Right atrium auricular region (tissue), 2 donors: ENCODE data around the gene CHN2. TPM values are rescaled to one million over a fixed set of nuclear protein-coding genes. Genes with fewer than 3 reads are reported as not detected.
"Not testable (repeated sequence)": the region's sequence is repeated elsewhere in the genome, so short reads cannot be mapped to it uniquely, and the experiment has no call there.

Experiments
- DNase-seq: peaks from one replicate; pipeline ENCODE4 v3.0.0-alpha.2; 2019; ENCODE audit warnings: low spot score
- H3K27ac ChIP-seq, 2 donors: fragments of 200-600 bp; sonication (generic); 1 replicate in 1 of 2; 2 replicates in 1 of 2; pipeline ENCODE4 v1.5.1; 2016 to 2019
- H3K27me3 ChIP-seq, 2 donors: fragments of 200-600 bp; sonication (generic); one replicate each; pipeline versions ENCODE4 v1.5.1 to v1.6.0; 2017 to 2019
- H3K36me3 ChIP-seq: fragments of 200-600 bp; sonication (generic); one replicate; pipeline ENCODE4 v1.5.1; 2016
- H3K4me1 ChIP-seq, 2 donors: fragments of 200-600 bp; sonication (generic); one replicate each; pipeline versions ENCODE4 v1.5.1 to v1.6.0; 2017 to 2019
- H3K4me3 ChIP-seq, 2 donors: fragments of 200-600 bp; sonication (generic); 1 replicate in 1 of 2; 2 replicates in 1 of 2; pipeline ENCODE4 v1.5.1; 2017 to 2019; ENCODE audit warnings: mild to moderate bottlenecking in 1 of 2, moderate library complexity in 1 of 2
- H3K9me3 ChIP-seq, 2 donors: fragments of 200-600 bp; sonication (generic); one replicate each; pipeline ENCODE4 v1.5.1; 2019
- total RNA-seq, 2 donors: library from RNA; depleted of rRNA; stranded (reverse); fragments of >200 nt; gene quantifications; one replicate each; pipeline ENCODE4 v1.1.0, GENCODE V29; 2016
- TF ChIP-seq, protein P1 (sequence below), 2 donors: fragments of 200-600 bp; sonication (generic); IDR thresholded peaks; one replicate each; pipeline ENCODE4 v1.5.1; 2019; ENCODE audit warnings: antibody characterized with exemption in 2 of 2

CHN2 gene
- total RNA-seq, 2 donors from 2014 or later = 2.7 to 6.6 TPM

DNA sequence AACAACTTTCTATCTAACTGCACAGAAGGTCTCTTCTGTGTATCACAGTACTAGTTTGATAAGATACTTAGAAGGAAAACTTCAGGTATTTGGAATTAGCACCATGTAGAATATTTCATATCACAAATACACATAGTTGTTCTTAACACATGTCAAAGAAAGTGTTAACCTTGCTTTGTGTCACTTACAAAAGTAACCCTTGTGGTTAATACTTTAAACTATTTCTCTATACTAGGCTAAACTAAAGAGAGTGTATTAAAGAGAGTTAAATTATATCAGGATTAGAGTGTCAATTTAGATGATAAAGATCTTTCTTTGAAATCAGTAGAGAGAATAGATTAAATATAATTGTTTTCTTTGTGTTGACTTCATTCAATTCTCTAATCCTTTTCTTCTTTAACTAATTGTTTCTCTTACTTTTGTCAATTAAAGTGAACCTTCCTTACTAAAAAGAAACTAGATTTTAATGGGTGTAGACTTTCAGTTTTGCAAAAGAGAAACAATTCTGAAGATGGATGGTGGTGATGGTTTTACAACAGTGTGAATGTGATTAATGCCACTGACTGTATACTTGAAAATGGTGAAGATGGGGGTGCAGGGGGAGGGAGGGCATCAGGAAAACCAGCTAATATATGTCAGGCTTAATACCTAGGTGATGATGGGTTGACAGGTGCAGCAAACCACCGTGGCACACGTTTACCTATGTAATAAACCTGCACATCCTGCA lies 67.8 kb downstream of the CHN2 start:
- H3K9me3 ChIP-seq = no peaks in the 10 kb centered on the region
- no peak overlapping the region for H3K27ac ChIP-seq
- no peaks in the 10 kb centered on the region for H3K36me3 ChIP-seq
- TF ChIP-seq, protein P1, sequence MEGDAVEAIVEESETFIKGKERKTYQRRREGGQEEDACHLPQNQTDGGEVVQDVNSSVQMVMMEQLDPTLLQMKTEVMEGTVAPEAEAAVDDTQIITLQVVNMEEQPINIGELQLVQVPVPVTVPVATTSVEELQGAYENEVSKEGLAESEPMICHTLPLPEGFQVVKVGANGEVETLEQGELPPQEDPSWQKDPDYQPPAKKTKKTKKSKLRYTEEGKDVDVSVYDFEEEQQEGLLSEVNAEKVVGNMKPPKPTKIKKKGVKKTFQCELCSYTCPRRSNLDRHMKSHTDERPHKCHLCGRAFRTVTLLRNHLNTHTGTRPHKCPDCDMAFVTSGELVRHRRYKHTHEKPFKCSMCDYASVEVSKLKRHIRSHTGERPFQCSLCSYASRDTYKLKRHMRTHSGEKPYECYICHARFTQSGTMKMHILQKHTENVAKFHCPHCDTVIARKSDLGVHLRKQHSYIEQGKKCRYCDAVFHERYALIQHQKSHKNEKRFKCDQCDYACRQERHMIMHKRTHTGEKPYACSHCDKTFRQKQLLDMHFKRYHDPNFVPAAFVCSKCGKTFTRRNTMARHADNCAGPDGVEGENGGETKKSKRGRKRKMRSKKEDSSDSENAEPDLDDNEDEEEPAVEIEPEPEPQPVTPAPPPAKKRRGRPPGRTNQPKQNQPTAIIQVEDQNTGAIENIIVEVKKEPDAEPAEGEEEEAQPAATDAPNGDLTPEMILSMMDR (IDR thresholded peaks at IDR 0.05) = no peak
- DNase-seq = no peak
- H3K27me3 ChIP-seq = no peaks in the 10 kb centered on the region
- H3K4me1 ChIP-seq = no peaks in the 10 kb centered on the region
- H3K4me3 ChIP-seq = no peak overlapping the region

DNA sequence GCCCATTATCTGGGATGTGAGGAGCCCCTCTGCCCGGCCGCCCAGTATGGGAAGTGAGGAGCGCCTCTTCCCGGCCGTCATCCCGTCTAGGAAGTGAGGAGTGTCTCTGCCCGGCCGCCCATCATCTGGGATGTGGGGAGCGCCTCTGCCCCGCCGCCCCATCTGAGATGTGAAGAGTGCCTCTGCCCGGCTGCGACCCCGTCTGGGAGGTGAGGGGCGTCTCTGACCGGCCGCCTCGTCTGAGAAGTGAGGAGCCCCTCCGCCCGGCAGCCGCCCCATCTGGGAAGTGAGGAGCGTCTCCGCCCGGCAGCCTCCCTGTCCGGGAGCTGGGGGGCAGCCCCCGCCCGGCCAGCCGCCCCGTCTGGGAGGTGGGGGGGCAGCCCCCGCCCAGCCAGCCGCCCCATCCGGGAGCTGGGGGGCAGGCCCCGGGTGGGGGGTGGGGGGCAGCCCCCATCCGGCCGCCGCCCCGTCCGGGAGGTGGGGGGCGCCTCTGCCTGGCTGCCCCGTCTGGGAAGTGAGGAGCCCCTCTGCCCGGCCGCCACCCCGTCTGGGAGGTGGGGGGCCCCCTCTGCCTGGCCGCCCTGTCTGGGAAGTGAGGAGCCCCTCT lies 69.1 kb downstream of the CHN2 start:
- H3K9me3 ChIP-seq, H3K4me1 ChIP-seq, H3K27me3 ChIP-seq, H3K4me3 ChIP-seq, H3K36me3 ChIP-seq, DNase-seq, H3K27ac ChIP-seq: not testable (repeated sequence)

DNA sequence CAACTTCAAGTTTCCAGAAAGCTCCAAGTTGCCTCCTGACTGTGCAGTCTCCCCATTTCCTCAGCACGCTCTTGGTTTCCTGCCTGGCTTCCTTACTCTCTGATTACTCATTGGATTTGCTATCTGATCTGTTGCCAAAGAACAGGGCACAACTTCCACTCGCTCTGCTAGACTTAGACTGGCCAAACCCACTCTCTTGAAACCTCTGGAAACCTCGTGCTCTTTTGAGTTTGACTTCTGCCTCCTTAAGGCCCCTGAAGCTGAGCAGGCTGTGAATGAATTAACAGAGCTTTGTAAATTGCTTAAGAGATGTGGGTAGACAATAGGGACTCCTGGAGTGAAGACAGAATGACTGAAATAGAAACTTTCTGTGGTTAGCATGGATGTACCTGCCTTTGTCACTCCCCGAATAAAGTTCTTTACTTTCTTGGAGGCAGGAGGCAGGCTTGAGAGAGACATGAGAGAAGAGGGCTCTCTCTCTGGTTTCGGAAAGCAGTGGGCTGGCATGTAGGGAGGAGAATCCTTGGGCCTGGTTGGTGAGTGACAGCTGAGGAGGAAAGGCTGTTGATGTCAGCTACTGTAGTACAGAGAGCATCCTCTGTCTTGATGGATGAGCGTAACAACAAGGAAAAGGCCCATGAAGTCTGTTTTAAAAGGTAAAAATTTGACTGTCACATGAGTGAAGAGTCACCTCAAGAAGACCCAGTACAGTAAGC lies 70.8 kb downstream of the CHN2 start:
- H3K4me3 ChIP-seq = no peak overlapping the region
- H3K27me3 ChIP-seq = no peaks in the 10 kb centered on the region
- TF ChIP-seq, protein P1 (IDR thresholded peaks at IDR 0.05) = no peak
- H3K36me3 ChIP-seq = no peaks in the 10 kb centered on the region
- no peak for DNase-seq
- no peaks in the 10 kb centered on the region for H3K4me1 ChIP-seq
- no peak overlapping the region for H3K27ac ChIP-seq
- no peaks in the 10 kb centered on the region for H3K9me3 ChIP-seq

DNA sequence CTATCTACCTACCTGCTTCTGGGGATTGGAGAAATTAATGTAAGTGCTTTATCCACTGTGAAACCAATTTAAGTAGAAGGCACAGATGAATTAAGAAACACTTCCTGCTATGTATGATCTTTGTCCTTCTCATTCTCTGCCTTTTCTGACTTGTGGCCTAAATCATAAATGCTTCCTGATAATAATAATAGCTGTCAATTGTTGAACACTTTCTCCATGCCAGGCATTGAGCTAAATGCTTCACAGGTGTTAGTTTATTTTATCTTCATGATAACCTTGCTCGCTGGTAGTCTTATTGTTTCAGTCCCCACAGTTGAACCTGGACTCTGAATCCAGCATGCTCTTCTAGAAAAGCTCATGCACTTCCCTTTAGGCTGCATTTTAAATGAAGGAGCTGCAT lies 75.4 kb downstream of the CHN2 start:
- H3K9me3 ChIP-seq = no peaks in the 10 kb centered on the region
- no peak for DNase-seq
- H3K4me1 ChIP-seq = no peaks in the 10 kb centered on the region
- no peaks in the 10 kb centered on the region for H3K36me3 ChIP-seq
- H3K4me3 ChIP-seq = no peak overlapping the region
- no peaks in the 10 kb centered on the region for H3K27me3 ChIP-seq
- TF ChIP-seq, protein P1 (IDR thresholded peaks at IDR 0.05) = no peak
- no peak overlapping the region for H3K27ac ChIP-seq

DNA sequence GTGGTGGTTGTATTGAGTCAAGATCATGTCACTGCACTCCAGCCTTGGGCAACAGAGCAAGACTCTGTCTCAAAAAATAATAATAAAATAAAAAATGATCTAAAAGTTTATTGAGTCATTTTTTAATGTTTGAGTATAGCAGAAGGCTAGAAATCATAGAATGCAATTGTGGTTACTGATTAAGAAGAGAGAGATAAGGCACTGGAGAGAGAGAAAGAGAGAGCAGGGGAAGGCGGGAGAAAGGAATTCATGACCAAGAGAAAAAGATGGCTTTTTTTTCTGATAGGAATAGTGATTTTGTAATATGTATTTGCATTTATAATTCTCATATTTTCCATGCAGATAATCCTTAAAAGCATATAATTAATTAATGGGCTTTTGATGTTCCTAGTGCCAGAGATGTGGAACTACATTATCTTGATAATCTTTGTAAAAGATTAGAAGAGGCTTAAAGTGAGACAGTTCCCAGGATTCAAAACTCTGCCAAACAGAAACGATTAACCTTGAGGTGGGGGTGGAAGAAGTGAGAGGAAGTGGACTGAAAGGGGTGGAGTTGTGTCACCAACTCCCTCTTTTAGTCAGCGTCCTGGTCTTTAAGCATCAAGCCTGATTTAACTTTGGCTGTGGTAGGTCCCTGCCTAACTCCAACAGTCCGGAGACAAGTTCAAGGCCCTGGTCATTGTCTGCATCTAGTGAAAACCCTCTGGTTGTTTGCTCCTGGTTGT lies 76.2 kb downstream of the CHN2 start:
- DNase-seq = no peak
- no peak overlapping the region for H3K4me3 ChIP-seq
- H3K4me1 ChIP-seq = no peaks in the 10 kb centered on the region
- H3K27me3 ChIP-seq = no peaks in the 10 kb centered on the region
- H3K9me3 ChIP-seq = no peaks in the 10 kb centered on the region
- TF ChIP-seq, protein P1 (IDR thresholded peaks at IDR 0.05) = no peak
- H3K36me3 ChIP-seq = no peaks in the 10 kb centered on the region
- no peak overlapping the region for H3K27ac ChIP-seq

DNA sequence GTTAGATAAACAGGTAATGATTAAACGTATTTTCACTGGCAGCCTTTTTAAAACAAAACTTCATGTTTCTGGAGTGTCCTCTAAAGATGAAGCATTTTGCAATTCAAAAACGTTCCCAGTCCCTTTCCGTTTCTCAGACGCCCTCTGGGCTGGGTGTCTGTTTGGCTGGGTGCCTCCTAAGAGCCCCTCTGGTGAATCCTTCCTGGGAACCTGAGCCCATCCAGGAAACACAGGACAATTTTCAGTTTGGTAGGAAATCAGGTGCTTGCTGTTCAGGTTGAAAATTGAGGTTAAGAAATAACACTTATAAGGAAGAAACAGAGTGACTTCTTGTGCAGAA lies 76.7 kb downstream of the CHN2 start:
- Histone ChIP-seq H3K4me1 (no peaks in the 10 kb centered on the region), H3K36me3 (no peaks in the 10 kb centered on the region), H3K27me3 (no peaks in the 10 kb centered on the region), H3K4me3 (no peak overlapping the region), H3K27ac (no peak overlapping the region), H3K9me3 (no peaks in the 10 kb centered on the region)
- DNase-seq = no peak
- TF ChIP-seq, protein P1 (IDR thresholded peaks at IDR 0.05) = no peak
